Aorta (tissue), 5 donors: Measurements from ENCODE around the gene RRP12. TPM values are rescaled to one million over a fixed set of nuclear protein-coding genes. Genes with fewer than 3 reads are reported as not detected.

ENCODE experiments used
- ATAC-seq: fragments of 200-7000 bp; cut with Tn5 transposase; one replicate; pipeline ENCODE4 v1.9.1; 2022; ENCODE audit warnings: moderate library complexity; ENCODE audit not compliant: low FRiP score
- DNase-seq, 2 donors: peaks; one replicate each; pipeline ENCODE4 v3.0.0-alpha.2; 2020
- H3K27ac ChIP-seq, 2 donors: one replicate each; pipeline ENCODE4 v1.5.1; 2013; ENCODE audit warnings: low read length in 2 of 2, mild to moderate bottlenecking in 2 of 2, moderate library complexity in 2 of 2, control low read depth in 1 of 2, inconsistent platforms in 1 of 2, low read depth in 1 of 2
- H3K27me3 ChIP-seq, 2 donors: one replicate each; pipeline ENCODE4 v1.6.1; 2013; ENCODE audit warnings: control low read depth in 1 of 2, low read length in 1 of 2, mild to moderate bottlenecking in 1 of 2, moderate library complexity in 1 of 2; ENCODE audit not compliant: insufficient read depth in 2 of 2, control insufficient read depth in 1 of 2
- H3K36me3 ChIP-seq, 2 donors: one replicate each; pipeline ENCODE4 v1.6.1; 2013; ENCODE audit warnings: control low read depth in 1 of 2, low read length in 1 of 2, mild to moderate bottlenecking in 1 of 2; ENCODE audit not compliant: insufficient read depth in 2 of 2, control insufficient read depth in 1 of 2
- H3K4me1 ChIP-seq, 2 donors: one replicate each; pipeline ENCODE4 v1.6.1; 2013; ENCODE audit warnings: low read length in 2 of 2, control low read depth in 1 of 2, mild to moderate bottlenecking in 1 of 2, moderate library complexity in 1 of 2; ENCODE audit not compliant: insufficient read depth in 2 of 2, control insufficient read depth in 1 of 2
- H3K4me3 ChIP-seq, 2 donors: one replicate each; pipeline ENCODE4 v1.5.1; 2013; ENCODE audit warnings: low read length in 2 of 2, control low read depth in 1 of 2, mild to moderate bottlenecking in 1 of 2
- H3K9me3 ChIP-seq: one replicate; pipeline ENCODE4 v1.6.1; 2013; ENCODE audit warnings: mild to moderate bottlenecking, low read length; ENCODE audit not compliant: control insufficient read depth
- WGBS, 2 donors: extraction: QIAGEN DNeasy Blood & Tissue Kit; methylation state at CpG; one replicate each; pipeline ENCODE4 v1.1.7; 2013; 5-methylcytosine and 5-hydroxymethylcytosine counted together
- intact Hi-C, 2 donors: fragments of 100-400 bp; cut with DNase I; formaldehyde crosslinking; loops; one replicate each; pipeline versions ENCODE4 v1.14.2 to v1.15.0; 2022
- polyA plus RNA-seq, 2 donors: library from polyadenylated mRNA; stranded (reverse); fragments of 200-250 nt; gene quantifications; one replicate each; pipeline ENCODE4 v1.2.3, GENCODE V29; 2013
- total RNA-seq, 2 donors: library from RNA; stranded (reverse); fragmentation: NEBNext Ultra II Directional; extraction: Animal tissue kit (Norgen Biotek cat#: 25700); gene quantifications; one replicate each; pipeline ENCODE4 v1.2.1, GENCODE V29; 2021
- donor health status: healthy with polysubstance abuse.
- donor health status: Bipolar disorder and iron deficiency.
- donor health status: DM: no; HTN: no; CAD: no.
- donor health status: DM: no; HTN: no; CAD: no.
- donor health status: DM: yes; HTN: yes; CAD: no.

The RRP12 gene
- total and polyA plus RNA-seq, 4 donors, result 6.4 to 31.9 (median 17.9) TPM

GRCh38 chr10:97307866-97308780, 93.0 kb downstream of the RRP12 start:
- intact Hi-C loops, result no loop called here
- Histone ChIP-seq H3K4me1 (no peaks in the 10 kb centered on the region), H3K4me3 (no peak overlapping the region), H3K27ac (no peak overlapping the region), H3K36me3 (no peaks in the 10 kb centered on the region), H3K9me3 (no peaks in the 10 kb centered on the region), H3K27me3 (no peaks in the 10 kb centered on the region)
- DNase-seq, result no peak
- WGBS, 2 donors, result 51 to 56% methylated on average over 10 of the region's 10 CpGs
- no peak for ATAC-seq

DNA sequence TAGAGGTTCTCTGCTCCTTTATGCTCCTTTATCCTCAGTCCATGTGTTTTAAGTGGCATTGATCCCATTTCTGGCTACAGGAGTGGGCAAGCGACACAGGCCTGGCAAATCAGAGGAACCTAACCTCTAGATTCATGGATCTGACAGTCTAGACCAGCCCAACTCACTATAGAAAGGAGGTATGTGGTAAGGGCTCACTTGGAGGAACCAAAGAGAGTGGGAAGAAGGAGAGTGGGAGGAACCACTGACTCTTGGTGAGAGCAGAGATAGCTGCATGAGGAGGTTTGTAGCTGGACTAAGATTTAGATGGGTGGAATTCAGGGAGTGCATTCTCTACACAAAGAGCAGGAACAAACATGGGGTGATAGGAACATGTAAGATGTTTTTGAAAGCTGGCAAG, 93.7 kb downstream of the RRP12 start:
- 21 to 41% methylated on average over 1 of the region's 1 CpG for WGBS, 2 donors
- no peak for DNase-seq
- no peaks in the 10 kb centered on the region for H3K27me3 ChIP-seq
- no peak overlapping the region for H3K27ac ChIP-seq
- H3K4me1 ChIP-seq, result no peaks in the 10 kb centered on the region
- ATAC-seq, result no peak
- H3K9me3 ChIP-seq, result no peaks in the 10 kb centered on the region
- no peaks in the 10 kb centered on the region for H3K36me3 ChIP-seq
- intact Hi-C loops, result no loop called here
- H3K4me3 ChIP-seq, result no peak overlapping the region

Other genes starting within 250 kb of the RRP12 start
- gene SLIT1, start 215.4 kb downstream of the RRP12 start, total RNA-seq, result under 1 TPM; 0.19 to 0.42 TPM
- under 1 TPM; 0.13 to 0.25 TPM for gene SLIT1, start 215.4 kb downstream of the RRP12 start, polyA plus RNA-seq
- 1 to 10 TPM; 9.0 to 9.4 TPM for gene ARHGAP19, start 108.7 kb downstream of the RRP12 start, total RNA-seq
- 10 to 100 TPM in 1 of 2 donors, 1 to 10 TPM in 1; 1.8 to 12.8 TPM for gene ARHGAP19, start 108.7 kb downstream of the RRP12 start, polyA plus RNA-seq
- gene FRAT1, start 82.1 kb downstream of the RRP12 start, total RNA-seq, result 1 to 10 TPM; 2.4 to 4.5 TPM
- gene FRAT1, start 82.1 kb downstream of the RRP12 start, polyA plus RNA-seq, result 1 to 10 TPM; 1.5 TPM
- 1 to 10 TPM; 5.5 to 8.6 TPM for gene FRAT2, start 66.6 kb downstream of the RRP12 start, total RNA-seq
- 1 to 10 TPM; 3.0 to 7.0 TPM for gene FRAT2, start 66.6 kb downstream of the RRP12 start, polyA plus RNA-seq
- 100 to 1,000 TPM; 145 to 148 TPM for gene PGAM1, start 24.9 kb upstream of the RRP12 start, total RNA-seq
- 100 to 1,000 TPM; 134 to 189 TPM for gene PGAM1, start 24.9 kb upstream of the RRP12 start, polyA plus RNA-seq
- 10 to 100 TPM; 25.6 to 27.2 TPM for gene EXOSC1, start 44.7 kb upstream of the RRP12 start, total RNA-seq
- 10 to 100 TPM; 39.4 to 41.9 TPM for gene EXOSC1, start 44.7 kb upstream of the RRP12 start, polyA plus RNA-seq
- gene ZDHHC16, start 44.8 kb upstream of the RRP12 start, total RNA-seq, result 10 to 100 TPM; 29.6 to 35.6 TPM
- gene ZDHHC16, start 44.8 kb upstream of the RRP12 start, polyA plus RNA-seq, result 10 to 100 TPM; 17.8 to 27.8 TPM
- 10 to 100 TPM; 34.3 to 63.8 TPM for gene MMS19, start 97.1 kb upstream of the RRP12 start, total RNA-seq
- 10 to 100 TPM; 16.2 to 73.4 TPM for gene MMS19, start 97.1 kb upstream of the RRP12 start, polyA plus RNA-seq
- 10 to 100 TPM; 15.1 to 15.8 TPM for gene UBTD1, start 97.6 kb upstream of the RRP12 start, total RNA-seq
- gene UBTD1, start 97.6 kb upstream of the RRP12 start, polyA plus RNA-seq, result 10 to 100 TPM; 10.1 to 18.9 TPM
- gene ANKRD2, start 171.4 kb upstream of the RRP12 start, total RNA-seq, result under 1 TPM; 0.39 to 0.78 TPM
- 1 to 10 TPM; 1.4 to 3.1 TPM for gene ANKRD2, start 171.4 kb upstream of the RRP12 start, polyA plus RNA-seq
- gene HOGA1, start 183.0 kb upstream of the RRP12 start, total RNA-seq, result 1 to 10 TPM; 1.9 to 4.6 TPM
- 1 to 10 TPM; 3.9 to 4.0 TPM for gene HOGA1, start 183.0 kb upstream of the RRP12 start, polyA plus RNA-seq
- gene C10orf62, start 188.4 kb upstream of the RRP12 start, total RNA-seq, result under 1 TPM; 0.29 to 0.42 TPM
- gene C10orf62, start 188.4 kb upstream of the RRP12 start, polyA plus RNA-seq, result under 1 TPM in 1 of 2 donors, not detected in 1; 0.54 TPM
- gene MORN4, start 232.2 kb upstream of the RRP12 start, total RNA-seq, result 1 to 10 TPM; 1.4 to 6.6 TPM
- gene MORN4, start 232.2 kb upstream of the RRP12 start, polyA plus RNA-seq, result 1 to 10 TPM; 4.5 to 8.8 TPM
- 10 to 100 TPM; 14.2 to 16.7 TPM for gene PI4K2A, start 239.3 kb upstream of the RRP12 start, total RNA-seq
- gene PI4K2A, start 239.3 kb upstream of the RRP12 start, polyA plus RNA-seq, result 10 to 100 TPM in 1 of 2 donors, 1 to 10 TPM in 1; 6.5 to 10.0 TPM